Right atrium auricular region (tissue), 2 donors: ENCODE measurements around the gene HECA. TPM values are rescaled to one million over a fixed set of nuclear protein-coding genes. Genes with fewer than 3 reads are reported as not detected.

ENCODE experiments used
- DNase-seq: peaks from one replicate; pipeline ENCODE4 v3.0.0-alpha.2; 2019; ENCODE audit warnings: low spot score
- H3K27ac ChIP-seq, 2 donors: fragments of 200-600 bp; sonication (generic); 1 replicate in 1 of 2; 2 replicates in 1 of 2; pipeline ENCODE4 v1.5.1; 2016 to 2019
- H3K27me3 ChIP-seq, 2 donors: fragments of 200-600 bp; sonication (generic); one replicate each; pipeline versions ENCODE4 v1.5.1 to v1.6.0; 2017 to 2019
- H3K36me3 ChIP-seq: fragments of 200-600 bp; sonication (generic); one replicate; pipeline ENCODE4 v1.5.1; 2016
- H3K4me1 ChIP-seq, 2 donors: fragments of 200-600 bp; sonication (generic); one replicate each; pipeline versions ENCODE4 v1.5.1 to v1.6.0; 2017 to 2019
- H3K4me3 ChIP-seq, 2 donors: fragments of 200-600 bp; sonication (generic); 1 replicate in 1 of 2; 2 replicates in 1 of 2; pipeline ENCODE4 v1.5.1; 2017 to 2019; ENCODE audit warnings: mild to moderate bottlenecking in 1 of 2, moderate library complexity in 1 of 2
- H3K9me3 ChIP-seq, 2 donors: fragments of 200-600 bp; sonication (generic); one replicate each; pipeline ENCODE4 v1.5.1; 2019
- CTCF ChIP-seq, 2 donors: fragments of 200-600 bp; sonication (generic); IDR thresholded peaks; one replicate each; pipeline ENCODE4 v1.5.1; 2019; ENCODE audit warnings: antibody characterized with exemption in 2 of 2
- total RNA-seq, 2 donors: library from RNA; depleted of rRNA; stranded (reverse); fragments of >200 nt; gene quantifications; one replicate each; pipeline ENCODE4 v1.1.0, GENCODE V29; 2016

HECA gene
- total RNA-seq, 2 donors from 2014 or later = 43.4 to 51.1 TPM

DNA sequence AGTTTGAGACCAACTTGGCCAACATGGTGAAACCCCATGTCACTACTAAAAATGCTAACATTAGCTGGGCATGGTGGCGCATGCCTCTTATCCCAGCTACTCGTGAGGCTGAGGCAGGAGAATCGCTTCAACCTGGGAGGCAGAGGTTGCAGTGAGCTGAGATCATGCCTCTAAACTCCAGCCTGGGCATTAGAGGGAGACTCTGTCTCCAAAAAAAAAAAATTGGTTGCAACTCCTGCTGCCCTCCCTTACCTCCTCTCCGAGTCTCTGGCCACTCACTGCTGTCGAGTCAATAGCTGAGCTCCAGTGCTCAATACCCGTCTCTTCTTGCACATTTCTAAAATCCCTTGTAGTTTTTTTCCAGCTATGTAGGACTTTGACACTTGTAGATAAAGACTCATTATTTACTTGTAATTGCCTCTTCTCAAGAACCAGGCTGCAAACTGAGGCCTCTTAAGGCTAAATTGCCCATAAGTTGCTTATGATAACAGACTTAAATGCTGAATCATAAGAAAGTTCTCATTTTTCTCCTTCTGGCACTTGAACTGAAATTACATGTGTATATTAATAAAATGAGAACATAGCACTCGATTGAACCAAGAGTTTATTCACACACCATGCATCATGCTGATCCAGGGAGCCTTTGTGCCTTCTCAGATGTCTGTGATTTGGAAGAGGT, 13.8 kb downstream of the HECA start:
- H3K9me3 ChIP-seq = no peaks in the 10 kb centered on the region
- no peak for DNase-seq
- peaks cover 3 to 79% of the 10 kb centered on the region in 2 donors for H3K4me1 ChIP-seq
- H3K27ac ChIP-seq = no peak overlapping the region
- no peaks in the 10 kb centered on the region for H3K27me3 ChIP-seq
- TF ChIP-seq CTCF (IDR thresholded peaks at IDR 0.05) = no peak
- H3K36me3 ChIP-seq = no peaks in the 10 kb centered on the region
- H3K4me3 ChIP-seq = no peak overlapping the region

DNA sequence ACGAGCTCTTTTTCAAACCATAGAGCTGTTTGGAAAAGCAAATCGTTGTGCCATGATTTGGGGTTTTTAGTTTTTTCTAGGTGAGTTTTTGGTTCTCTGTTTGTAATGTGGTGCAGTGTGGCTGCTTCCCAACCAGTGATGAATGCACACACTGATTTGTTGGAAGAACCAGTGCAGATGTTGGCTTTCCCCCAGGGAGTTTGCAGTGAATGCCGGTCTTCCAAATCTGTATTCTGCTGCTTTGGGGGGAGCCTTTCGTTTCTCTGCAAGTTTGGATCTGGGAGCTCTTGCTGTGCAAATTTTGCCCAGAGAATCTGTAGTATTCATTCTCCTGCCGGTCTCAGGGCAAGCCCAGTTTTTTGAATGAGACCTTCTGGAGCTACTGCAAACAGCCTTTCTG, 14.5 kb downstream of the HECA start:
- Histone ChIP-seq H3K9me3 (no peaks in the 10 kb centered on the region), H3K4me1 (peaks cover 3 to 83% of the 10 kb centered on the region in 2 donors), H3K27ac (no peak overlapping the region), H3K4me3 (no peak overlapping the region), H3K36me3 (no peaks in the 10 kb centered on the region), H3K27me3 (no peaks in the 10 kb centered on the region)
- TF ChIP-seq CTCF (IDR thresholded peaks at IDR 0.05) = no peak
- no peak for DNase-seq

GRCh38 chr6:139150920-139151319, 16.0 kb downstream of the HECA start:
- Histone ChIP-seq H3K9me3 (no peaks in the 10 kb centered on the region), H3K36me3 (no peaks in the 10 kb centered on the region), H3K27me3 (no peaks in the 10 kb centered on the region), H3K27ac (no peak overlapping the region), H3K4me1 (peaks cover 3 to 69% of the 10 kb centered on the region in 2 donors), H3K4me3 (no peak overlapping the region)
- no peak for DNase-seq
- TF ChIP-seq CTCF (IDR thresholded peaks at IDR 0.05) = no peak

DNA sequence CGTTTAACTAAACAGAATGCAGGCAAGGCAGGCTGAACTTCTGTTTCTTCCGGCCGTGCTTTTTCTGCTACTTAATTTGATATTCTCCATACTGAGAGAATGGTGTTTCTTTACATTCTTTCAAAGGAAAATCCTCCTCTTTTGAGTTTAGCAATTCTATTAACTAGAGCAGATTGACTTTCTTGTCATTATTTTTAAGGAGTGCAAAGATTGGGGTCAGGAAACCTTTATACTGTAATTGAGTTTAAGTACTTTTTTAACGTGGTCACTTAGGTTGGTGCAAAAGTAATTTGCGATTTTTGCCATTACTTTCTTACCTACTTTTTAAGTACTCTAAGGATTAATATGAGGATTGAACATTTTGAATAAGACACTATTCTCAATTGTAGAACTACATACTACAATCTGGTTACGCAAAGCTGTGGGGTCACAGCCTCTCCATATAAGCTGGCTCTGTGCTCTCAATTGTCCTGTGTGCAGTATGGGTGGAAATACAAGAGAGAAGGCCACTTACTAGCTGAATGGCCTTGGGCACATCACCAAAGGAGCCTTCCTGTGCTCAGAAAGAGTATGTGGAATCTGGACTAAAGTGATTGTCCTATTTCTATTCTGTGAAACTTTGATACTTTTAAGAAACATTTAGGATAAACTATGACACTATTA, 16.7 kb downstream of the HECA start:
- Histone ChIP-seq H3K27me3 (no peaks in the 10 kb centered on the region), H3K4me3 (no peak overlapping the region), H3K36me3 (no peaks in the 10 kb centered on the region), H3K27ac (no peak overlapping the region), H3K9me3 (no peaks in the 10 kb centered on the region), H3K4me1 (peaks cover 3 to 69% of the 10 kb centered on the region in 2 donors)
- TF ChIP-seq CTCF (IDR thresholded peaks at IDR 0.05) = no peak
- DNase-seq = no peak

DNA sequence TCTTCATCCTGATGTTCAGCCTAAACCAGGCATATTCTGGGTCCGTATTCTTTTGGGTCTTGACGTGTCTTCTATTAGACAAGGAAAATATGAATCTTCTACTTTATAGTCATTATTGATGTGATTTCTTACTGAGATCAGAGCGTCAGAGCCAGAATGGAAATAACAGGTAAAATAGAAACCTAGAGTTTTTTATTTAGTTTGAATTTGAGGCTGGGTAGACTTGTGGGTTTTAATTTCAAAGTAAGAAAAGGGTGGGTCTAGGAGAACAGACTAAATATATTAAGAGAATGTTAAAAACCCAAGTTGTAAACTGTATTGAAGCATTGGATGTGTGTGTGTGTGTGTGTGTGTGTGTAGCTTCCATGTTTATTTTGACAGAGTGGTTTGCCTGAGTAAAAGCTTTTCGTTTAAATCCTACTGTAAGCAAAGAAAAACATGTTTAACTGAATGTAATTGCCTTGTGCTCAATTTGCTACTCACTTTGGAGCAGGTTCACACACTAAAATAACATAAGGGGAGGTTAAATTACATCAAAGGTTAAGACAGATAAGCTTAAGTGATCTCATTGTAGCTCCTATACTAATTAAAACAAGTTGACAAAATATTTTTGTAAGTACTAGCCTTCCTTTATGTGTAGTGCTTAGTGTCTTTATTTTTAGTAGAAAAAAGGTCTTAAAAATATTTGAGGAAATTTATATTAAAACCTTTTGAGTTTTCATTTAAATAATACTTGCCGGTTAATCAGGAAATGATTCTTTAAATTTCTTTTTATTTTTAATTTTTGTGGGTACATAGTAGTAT, 17.4 kb downstream of the HECA start:
- Histone ChIP-seq H3K9me3 (no peaks in the 10 kb centered on the region), H3K27me3 (no peaks in the 10 kb centered on the region), H3K36me3 (no peaks in the 10 kb centered on the region), H3K4me1 (peaks cover 3 to 69% of the 10 kb centered on the region in 2 donors), H3K27ac (no peak overlapping the region), H3K4me3 (no peak overlapping the region)
- no peak for DNase-seq
- no peak for TF ChIP-seq CTCF (IDR thresholded peaks at IDR 0.05)
